Keratinocyte (primary cell): ENCODE data around the gene PKNOX2. TPM values are rescaled to one million over a fixed set of nuclear protein-coding genes. Genes with fewer than 3 reads are reported as not detected.

Experiments used
- DNase-seq: peaks from one replicate; pipeline ENCODE4 v3.0.0-alpha.2; 2011; ENCODE audit warnings: low read depth, missing footprints, low spot score
- FAIRE-seq: peaks from 2 replicates; lab custom pipeline; 2011; peaks lifted over from hg19 to GRCh38; lab: Jason Lieb, UNC
- H2AFZ ChIP-seq: 2 replicates; pipeline ENCODE4 v1.6.0; 2012; ENCODE audit warnings: low read length, control low read depth, inconsistent platforms; ENCODE audit not compliant: control insufficient read depth
- H3K27ac ChIP-seq: 2 replicates; pipeline ENCODE4 v1.5.1; 2011; ENCODE audit warnings: low read length; ENCODE audit not compliant: control insufficient read depth, insufficient read depth
- H3K27me3 ChIP-seq: 3 replicates; pipeline ENCODE4 v1.6.0; 2011; ENCODE audit warnings: low read length; ENCODE audit not compliant: control insufficient read depth, insufficient read depth; ENCODE audit errors: extremely low read depth
- H3K36me3 ChIP-seq, 2 experiments: 2 replicates in 1 of 2; 3 replicates in 1 of 2; pipeline ENCODE4 v1.5.1; 2011; ENCODE audit warnings: low read length in 2 of 2, mild to moderate bottlenecking in 1 of 2; ENCODE audit not compliant: control insufficient read depth in 2 of 2, insufficient read depth in 2 of 2; ENCODE audit errors: extremely low read depth in 1 of 2
- H3K4me1 ChIP-seq: 3 replicates; pipeline ENCODE4 v1.5.1; 2011; ENCODE audit warnings: low read length; ENCODE audit not compliant: control insufficient read depth, insufficient read depth; ENCODE audit errors: extremely low read depth
- H3K4me2 ChIP-seq: 3 replicates; pipeline ENCODE4 v1.6.0; 2011; ENCODE audit warnings: low read depth, low read length; ENCODE audit not compliant: control insufficient read depth, insufficient read depth; ENCODE audit errors: extremely low read depth
- H3K4me3 ChIP-seq, 3 experiments: fragments of 200-600 bp in 1 of 3; sonication (generic) in 1 of 3; 2 replicates in 2 of 3; 3 replicates in 1 of 3; pipeline ENCODE4 v1.5.1; 2011 to 2016; ENCODE audit warnings: low read length in 3 of 3, mild to moderate bottlenecking in 3 of 3, control low read depth in 2 of 3, inconsistent platforms in 1 of 3, low read depth in 1 of 3, mixed read lengths in 1 of 3, mixed run types in 1 of 3, moderate library complexity in 1 of 3; ENCODE audit not compliant: control insufficient read depth in 2 of 3, insufficient read depth in 2 of 3; ENCODE audit errors: extremely low read depth in 1 of 3
- H3K79me2 ChIP-seq: 2 replicates; pipeline ENCODE4 v1.6.0; 2012; ENCODE audit warnings: low read length; ENCODE audit not compliant: control insufficient read depth, insufficient read depth
- H3K9ac ChIP-seq: 3 replicates; pipeline ENCODE4 v1.6.0; 2011; ENCODE audit warnings: low read length; ENCODE audit not compliant: control insufficient read depth, insufficient read depth; ENCODE audit errors: extremely low read depth
- H3K9me1 ChIP-seq: 3 replicates; pipeline ENCODE4 v1.6.0; 2011; ENCODE audit warnings: low read length; ENCODE audit not compliant: control insufficient read depth, insufficient read depth; ENCODE audit errors: extremely low read depth
- H3K9me3 ChIP-seq: 2 replicates; pipeline ENCODE4 v1.5.1; 2012; ENCODE audit warnings: low read depth, low read length; ENCODE audit not compliant: control insufficient read depth
- H4K20me1 ChIP-seq: 3 replicates; pipeline ENCODE4 v1.6.0; 2011; ENCODE audit warnings: low read length; ENCODE audit not compliant: control insufficient read depth, insufficient read depth; ENCODE audit errors: extremely low read depth
- EZH2 ChIP-seq: IDR thresholded peaks from one replicate; pipeline ENCODE4 v1.6.1; 2012; ENCODE audit warnings: inconsistent platforms, mild to moderate bottlenecking, low read length, moderate library complexity
- dilution Hi-C: fragments of 300-500 bp; cut with MboI; formaldehyde crosslinking; loops from one replicate; pipeline ENCODE4 v1.7.0; 2020; ENCODE audit warnings: low sequenced_read_pairs; ENCODE audit not compliant: extremely low pct_ligation_motif_present
- polyA plus RNA-seq, 5 experiments: library from polyadenylated mRNA; depleted of rRNA in 3 of 5; stranded (reverse) in 3 of 5; stranded (forward) in 1 of 5; unstranded in 1 of 5; fragments of >200 nt; gene quantifications; 1 replicate in 1 of 5; 2 replicates in 3 of 5; 3 replicates in 1 of 5; pipeline versions ENCODE4 v1.2.1 to v1.2.3, GENCODE V29; 2011 to 2012; ENCODE audit warnings: missing spikeins in 2 of 5, low read depth in 1 of 5, low replicate concordance in 1 of 5
- TF ChIP-seq, protein P1 (sequence below), 3 experiments: IDR thresholded peaks in 1 of 3; conservative IDR thresholded peaks in 1 of 3; optimal IDR thresholded peaks in 1 of 3; 2 replicates in 2 of 3; 3 replicates in 1 of 3; pipeline versions ENCODE3 to v1.5.1; 2011; ENCODE audit warnings: low read length in 3 of 3, mild to moderate bottlenecking in 3 of 3, moderate library complexity in 2 of 3, control low read depth in 1 of 3, inconsistent platforms in 1 of 3; ENCODE audit not compliant: insufficient read depth in 2 of 3; ENCODE audit errors: extremely low read depth in 1 of 3

The PKNOX2 gene
- polyA plus RNA-seq, 1 donor (not counting 4 experiments of a cell fraction or from before 2014, with no cell fraction given): 0.05 TPM

DNA sequence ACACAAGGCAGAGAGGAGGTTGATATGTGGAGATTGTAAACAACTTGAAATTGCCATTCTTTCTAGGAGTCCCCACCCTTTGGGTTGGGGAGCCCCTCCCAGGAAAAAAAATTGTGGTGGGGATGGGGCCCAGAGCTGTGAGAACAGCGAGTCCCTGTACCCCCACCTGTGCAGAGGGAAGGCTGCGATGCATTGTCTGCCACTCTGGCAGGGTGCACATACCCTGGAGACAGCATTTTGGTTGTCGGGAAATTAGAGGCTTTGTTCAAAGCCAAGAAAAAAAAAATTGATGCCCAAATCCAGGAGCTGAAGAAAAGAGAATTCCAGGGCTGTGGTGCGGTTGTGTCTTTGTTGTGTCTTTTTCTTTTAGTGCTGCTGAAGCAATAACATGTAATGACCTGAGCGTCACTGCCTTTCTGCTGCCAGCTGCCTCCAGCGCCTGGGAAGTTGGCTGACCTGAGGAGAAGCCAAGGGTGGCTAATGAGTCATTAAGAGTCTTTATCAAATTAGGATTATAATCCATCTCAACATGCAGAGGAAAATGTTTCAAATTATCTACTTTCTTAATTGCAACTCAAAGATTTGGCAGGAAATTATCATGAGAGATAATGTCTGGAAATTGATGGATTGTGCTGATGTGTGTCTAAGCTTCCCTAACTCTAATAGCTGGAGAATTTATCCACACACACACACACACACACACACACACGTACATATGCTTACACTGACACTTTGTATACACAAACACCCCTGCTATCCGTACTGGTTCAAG lies 8.0 kb upstream of the PKNOX2 start:
- Histone ChIP-seq H4K20me1 (no peaks in the 10 kb centered on the region), H3K27ac (no peak overlapping the region), H3K9me3 (no peaks in the 10 kb centered on the region), H3K36me3 (no peaks in the 10 kb centered on the region), H3K79me2 (no peaks in the 10 kb centered on the region), H2AFZ (no peak overlapping the region), H3K4me3 (no peak overlapping the region), H3K9me1 (no peaks in the 10 kb centered on the region), H3K27me3 (peaks cover 8% of the 10 kb centered on the region), H3K9ac (no peak overlapping the region), H3K4me1 (no peaks in the 10 kb centered on the region), H3K4me2 (no peak overlapping the region)
- TF ChIP-seq, protein P1, sequence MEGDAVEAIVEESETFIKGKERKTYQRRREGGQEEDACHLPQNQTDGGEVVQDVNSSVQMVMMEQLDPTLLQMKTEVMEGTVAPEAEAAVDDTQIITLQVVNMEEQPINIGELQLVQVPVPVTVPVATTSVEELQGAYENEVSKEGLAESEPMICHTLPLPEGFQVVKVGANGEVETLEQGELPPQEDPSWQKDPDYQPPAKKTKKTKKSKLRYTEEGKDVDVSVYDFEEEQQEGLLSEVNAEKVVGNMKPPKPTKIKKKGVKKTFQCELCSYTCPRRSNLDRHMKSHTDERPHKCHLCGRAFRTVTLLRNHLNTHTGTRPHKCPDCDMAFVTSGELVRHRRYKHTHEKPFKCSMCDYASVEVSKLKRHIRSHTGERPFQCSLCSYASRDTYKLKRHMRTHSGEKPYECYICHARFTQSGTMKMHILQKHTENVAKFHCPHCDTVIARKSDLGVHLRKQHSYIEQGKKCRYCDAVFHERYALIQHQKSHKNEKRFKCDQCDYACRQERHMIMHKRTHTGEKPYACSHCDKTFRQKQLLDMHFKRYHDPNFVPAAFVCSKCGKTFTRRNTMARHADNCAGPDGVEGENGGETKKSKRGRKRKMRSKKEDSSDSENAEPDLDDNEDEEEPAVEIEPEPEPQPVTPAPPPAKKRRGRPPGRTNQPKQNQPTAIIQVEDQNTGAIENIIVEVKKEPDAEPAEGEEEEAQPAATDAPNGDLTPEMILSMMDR (optimal IDR thresholded peaks at IDR 0.05 in 1 of 3, IDR thresholded peaks at IDR 0.05 in 1 of 3, conservative IDR thresholded peaks at IDR 0.05 in 1 of 3; ENCODE audit: extremely low read depth in 1 of 3, insufficient read depth in 2 of 3, low read length in 3 of 3): no peak
- TF ChIP-seq EZH2: no peak
- FAIRE-seq (no peak), DNase-seq (no peak)
- dilution Hi-C loops: no loop called here

DNA sequence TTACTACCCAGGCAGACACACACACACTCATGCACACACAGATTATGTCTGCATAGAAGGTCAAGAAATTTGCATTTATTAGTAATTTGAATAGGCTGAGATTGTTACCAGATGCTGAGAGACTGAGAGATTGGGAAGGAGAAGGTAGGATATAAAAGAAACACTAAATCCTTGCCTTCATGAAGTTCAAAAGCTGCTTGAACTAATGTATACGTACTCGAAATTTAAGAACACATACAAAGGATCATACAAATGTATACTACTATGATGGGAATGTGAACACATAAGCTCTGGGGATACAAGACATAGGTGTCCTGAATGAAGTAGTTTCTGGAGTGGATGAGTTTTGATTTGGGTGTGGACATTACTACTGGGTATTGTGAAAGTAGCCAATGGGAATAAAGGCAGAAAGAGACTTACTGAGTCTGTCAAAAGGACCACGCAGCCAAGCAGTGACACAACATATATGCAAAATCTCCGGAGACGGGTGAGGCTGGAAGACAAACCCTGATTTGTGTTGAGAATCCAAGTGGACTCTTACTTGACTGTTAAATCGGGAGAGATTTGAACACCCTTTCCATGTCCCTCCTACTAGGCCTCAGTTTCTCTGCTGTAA lies 7.3 kb upstream of the PKNOX2 start:
- TF ChIP-seq, protein P1 (optimal IDR thresholded peaks at IDR 0.05 in 1 of 3, IDR thresholded peaks at IDR 0.05 in 1 of 3, conservative IDR thresholded peaks at IDR 0.05 in 1 of 3; ENCODE audit: extremely low read depth in 1 of 3, insufficient read depth in 2 of 3, low read length in 3 of 3): no peak
- TF ChIP-seq EZH2: no peak
- dilution Hi-C loops: no loop called here
- no peaks in the 10 kb centered on the region for H3K4me1 ChIP-seq
- H3K27me3 ChIP-seq: peaks cover 8% of the 10 kb centered on the region
- H3K9me1 ChIP-seq: no peaks in the 10 kb centered on the region
- FAIRE-seq (no peak), DNase-seq (no peak)
- no peak overlapping the region for H3K4me2 ChIP-seq
- H3K4me3 ChIP-seq: no peak overlapping the region
- no peaks in the 10 kb centered on the region for H3K79me2 ChIP-seq
- no peak overlapping the region for H2AFZ ChIP-seq
- no peak overlapping the region for H3K27ac ChIP-seq
- H3K9ac ChIP-seq: no peak overlapping the region
- H4K20me1 ChIP-seq: no peaks in the 10 kb centered on the region
- H3K36me3 ChIP-seq: no peaks in the 10 kb centered on the region
- no peaks in the 10 kb centered on the region for H3K9me3 ChIP-seq
